NCI-H510A (cell line): ENCODE results near the gene MYL6B.

Experiments used
- DNase-seq: peaks from one replicate; lab custom pipeline; 2025; lab: John Stamatoyannopoulos, UW

MYL6B gene

GRCh38 chr12:56122637-56123036 is 29.8 kb upstream of the MYL6B start:
- peak; percentile 21 for DNase-seq

- no peak for DNase-seq
These were observed 28.3 kb upstream of the MYL6B start for GRCh38 chr12:56124133-56124532.

DNA sequence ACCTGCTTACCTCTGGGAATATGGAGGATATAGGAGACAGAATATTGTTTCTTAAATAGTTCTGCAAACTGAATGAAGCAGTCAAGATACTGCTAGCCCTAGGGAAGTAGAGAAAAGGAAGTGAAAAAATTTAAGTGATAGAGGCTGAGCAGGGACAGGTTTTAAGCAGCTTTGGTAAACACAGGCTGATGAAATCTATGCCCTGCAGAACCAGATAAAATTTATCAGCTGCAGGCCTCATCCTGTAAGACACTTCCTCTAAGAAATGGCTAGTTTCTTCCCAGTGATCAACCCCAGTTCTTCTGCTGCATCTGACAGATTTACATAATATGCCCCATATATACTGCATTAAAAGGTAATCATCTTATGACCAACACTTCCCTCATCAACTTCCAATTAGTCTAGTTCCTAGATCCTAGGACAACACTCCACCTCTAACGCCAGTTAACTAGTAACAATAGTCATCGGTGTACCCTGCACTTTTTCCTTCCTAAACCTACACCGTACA is 25.6 kb upstream of the MYL6B start:
- no peak for DNase-seq

GRCh38 chr12:56127485-56127887 is 24.9 kb upstream of the MYL6B start:
- DNase-seq, result no peak

DNA sequence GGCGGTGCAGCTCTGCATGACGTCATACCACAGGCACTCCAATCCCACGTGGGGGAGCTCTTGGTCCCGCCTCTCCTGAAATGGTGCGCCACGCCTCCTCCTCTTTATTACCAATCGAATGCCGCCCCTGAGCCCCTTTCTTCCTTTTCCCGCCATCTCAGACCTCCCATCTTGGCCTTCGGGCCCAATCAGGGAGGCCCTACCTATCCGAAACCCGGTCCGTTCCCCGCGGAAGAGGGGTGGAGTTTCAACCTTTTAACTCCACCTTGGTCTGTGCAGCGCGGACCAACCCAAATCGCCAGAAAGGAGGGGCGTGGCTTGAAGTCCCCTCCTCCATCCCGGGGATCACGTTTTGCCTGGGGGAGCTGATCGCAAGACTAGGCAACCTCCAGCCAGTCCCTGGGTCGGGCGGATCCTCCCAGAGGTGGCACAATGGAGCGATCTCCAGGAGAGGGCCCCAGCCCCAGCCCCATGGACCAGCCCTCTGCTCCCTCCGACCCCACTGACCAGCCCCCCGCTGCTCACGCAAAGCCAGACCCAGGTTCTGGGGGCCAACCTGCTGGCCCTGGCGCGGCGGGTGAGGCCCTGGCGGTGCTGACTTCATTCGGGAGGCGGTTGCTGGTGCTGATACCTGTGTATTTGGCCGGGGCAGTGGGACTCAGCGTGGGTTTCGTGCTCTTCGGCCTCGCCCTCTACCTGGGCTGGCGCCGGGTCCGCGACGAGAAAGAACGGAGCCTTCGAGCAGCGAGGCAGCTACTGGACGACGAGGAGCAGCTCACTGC is 24.3 kb upstream of the MYL6B start, which contains the start of gene ESYT1:
Gene ESYT1, plus strand, starts transcription at position 380 of the 782 bp plus-strand sequence. Its CDS starts 53 bp downstream, at position 433.
- peak; percentile 99 for DNase-seq

GRCh38 chr12:56128670-56129205 is 23.6 kb upstream of the MYL6B start:
- DNase-seq, result no peak

DNA sequence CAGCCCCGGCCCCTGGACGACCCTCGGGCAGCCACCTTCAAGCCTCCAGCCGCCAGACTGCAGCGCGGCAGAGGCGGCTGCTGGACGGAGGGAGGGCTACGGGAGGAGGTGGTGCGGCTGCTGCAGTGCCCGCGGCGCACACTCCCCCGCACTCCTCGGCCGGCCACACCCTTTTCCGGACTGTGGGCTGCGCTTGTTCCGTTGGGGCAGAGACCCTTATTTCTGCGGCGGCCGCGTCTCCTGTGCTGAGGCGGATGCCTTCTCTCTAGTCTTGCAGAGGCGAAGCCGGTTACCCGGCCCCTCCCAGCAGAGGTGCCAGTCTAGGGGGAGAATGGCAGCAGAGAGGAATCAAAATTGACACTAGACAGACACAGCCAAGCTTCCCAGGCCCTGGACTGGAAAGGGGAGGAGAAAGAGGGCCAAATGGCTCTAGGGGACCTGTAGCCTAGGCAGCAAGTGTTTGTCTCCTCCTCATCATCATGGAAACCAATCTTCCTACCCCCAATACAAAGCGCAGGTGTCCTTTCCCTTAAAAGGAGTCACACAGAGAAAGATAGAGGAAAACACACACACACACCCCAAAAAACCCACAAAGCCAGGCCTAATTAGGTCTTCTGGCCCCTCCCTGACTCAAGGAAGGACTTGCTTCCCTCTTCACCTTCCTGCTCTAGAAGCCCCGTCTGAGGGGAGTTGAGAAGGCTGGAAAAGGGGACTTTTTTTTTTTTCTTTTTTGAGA is 23.0 kb upstream of the MYL6B start:
- DNase-seq, result no peak

DNA sequence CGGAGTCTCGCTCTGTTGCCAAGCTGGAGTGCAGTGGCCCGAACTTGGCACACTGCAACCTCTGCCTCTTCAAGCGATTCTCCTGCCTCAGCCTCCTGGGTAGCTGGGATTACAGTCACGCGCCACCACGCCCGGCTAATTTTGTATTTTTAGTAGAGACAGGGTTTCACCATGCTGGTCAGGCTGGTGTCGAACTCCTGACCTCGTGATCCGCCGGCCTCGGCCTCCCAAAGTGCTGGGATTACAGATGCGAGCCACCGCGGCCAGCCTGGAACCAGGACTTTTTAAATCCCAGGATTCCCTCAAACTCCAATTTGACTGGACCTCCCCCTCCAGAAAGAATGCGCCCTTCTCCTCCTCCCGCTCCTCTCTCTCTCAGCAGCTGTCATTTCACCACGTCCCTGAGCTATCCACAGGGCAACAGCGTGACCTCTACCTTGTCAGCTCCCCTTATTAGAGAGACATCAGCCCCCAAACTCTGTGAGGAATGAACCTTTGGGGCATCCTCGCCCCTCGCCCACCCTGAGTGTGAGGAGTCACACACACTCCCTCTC is 22.4 kb upstream of the MYL6B start:
- no peak for DNase-seq

DNA sequence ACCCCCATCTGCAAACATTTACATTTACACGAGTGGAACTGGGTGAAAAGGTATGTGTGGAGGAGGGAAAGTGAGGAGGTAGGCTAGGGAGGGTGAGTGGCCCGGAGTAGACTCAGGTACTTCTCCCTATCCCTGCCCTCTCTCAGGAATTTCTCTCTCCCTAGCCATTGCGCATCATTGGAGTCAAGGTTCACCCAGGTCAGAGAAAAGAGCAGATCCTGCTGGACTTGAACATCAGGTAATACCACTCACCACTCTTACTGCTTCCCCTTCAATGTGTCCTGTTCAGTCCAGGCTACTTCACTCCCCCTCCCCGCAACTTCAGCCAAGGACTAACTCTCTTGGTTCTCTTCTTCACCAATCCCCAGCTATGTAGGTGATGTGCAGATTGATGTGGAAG is 21.5 kb upstream of the MYL6B start:
- DNase-seq, result no peak

GRCh38 chr12:56134897-56135296 is 17.5 kb upstream of the MYL6B start:
- DNase-seq, result no peak

GRCh38 chr12:56137853-56138571 is 14.4 kb upstream of the MYL6B start:
- DNase-seq, result no peak

- no peak for DNase-seq
These were observed 10.2 kb upstream of the MYL6B start for GRCh38 chr12:56141946-56142784.

GRCh38 chr12:56143217-56143616 is 9.2 kb upstream of the MYL6B start:
- DNase-seq, result no peak

DNA sequence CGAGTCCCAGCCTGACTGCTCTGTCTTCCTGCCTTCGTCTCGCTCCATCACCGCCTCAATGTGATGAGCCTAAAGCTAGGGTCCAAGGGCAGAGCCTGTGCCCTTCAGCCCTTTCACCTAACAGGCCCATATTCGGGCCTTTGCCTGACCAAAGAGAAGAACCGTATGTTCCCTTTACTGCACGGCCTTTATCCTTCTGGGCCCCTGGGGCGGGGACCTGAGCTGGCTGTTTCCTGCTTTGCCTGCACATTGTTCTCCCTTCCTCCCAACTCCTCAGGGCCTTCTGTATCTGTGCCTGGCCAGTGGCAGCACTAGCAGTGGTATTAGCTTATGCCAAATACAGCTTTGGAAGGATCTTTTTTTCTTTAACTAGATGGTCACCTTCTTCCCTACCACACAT is 8.5 kb upstream of the MYL6B start:
- no peak for DNase-seq

- DNase-seq, result no peak
These were observed 7.2 kb upstream of the MYL6B start for GRCh38 chr12:56145217-56145616.

DNA sequence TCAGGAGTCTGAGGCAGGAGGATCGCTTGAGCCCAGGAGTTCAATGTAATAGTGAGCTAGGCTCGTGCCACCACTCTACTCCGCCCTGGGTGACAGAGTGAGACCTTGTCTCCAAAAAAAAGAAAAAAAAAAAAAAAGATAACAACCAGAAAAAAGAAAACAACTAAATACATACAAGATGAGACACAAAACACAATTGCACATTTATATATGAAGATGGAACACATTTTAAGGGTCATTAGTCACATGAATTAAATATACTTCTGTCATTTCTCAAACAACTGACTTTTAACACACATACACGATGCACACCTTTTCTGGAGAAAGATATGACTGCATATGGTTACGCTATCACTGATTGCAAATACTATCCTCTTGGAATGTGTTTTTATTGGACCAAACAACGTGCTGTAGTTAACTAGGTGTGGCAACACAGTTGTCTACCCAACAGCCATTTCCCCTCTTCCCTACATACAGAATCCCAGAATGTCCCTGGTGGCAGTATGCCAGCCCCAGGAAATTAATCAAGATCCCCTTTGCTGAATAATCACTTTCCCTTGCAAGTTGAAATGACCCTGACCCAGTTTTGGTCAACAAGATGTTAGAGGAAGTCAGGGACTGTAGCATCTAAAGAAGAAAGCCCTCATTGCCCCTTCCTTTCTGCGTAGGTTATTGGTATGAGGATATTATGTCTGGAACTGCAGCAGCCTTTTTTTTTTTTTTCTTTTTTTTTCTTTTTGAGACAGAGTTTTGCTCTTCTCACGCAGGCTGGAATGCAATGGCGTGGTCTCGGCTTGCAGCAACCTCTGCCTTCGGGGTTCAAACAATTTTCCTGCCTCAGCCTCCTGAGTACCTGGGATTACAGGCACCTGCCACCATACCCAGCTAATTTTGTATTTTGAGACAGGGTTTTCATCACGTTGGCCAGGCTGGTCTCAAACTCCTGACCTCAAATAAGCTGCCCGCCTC is 5.6 kb upstream of the MYL6B start:
- DNase-seq, result no peak

- no peak for DNase-seq
These were observed 1.8 kb upstream of the MYL6B start for GRCh38 chr12:56150563-56150962.

DNA sequence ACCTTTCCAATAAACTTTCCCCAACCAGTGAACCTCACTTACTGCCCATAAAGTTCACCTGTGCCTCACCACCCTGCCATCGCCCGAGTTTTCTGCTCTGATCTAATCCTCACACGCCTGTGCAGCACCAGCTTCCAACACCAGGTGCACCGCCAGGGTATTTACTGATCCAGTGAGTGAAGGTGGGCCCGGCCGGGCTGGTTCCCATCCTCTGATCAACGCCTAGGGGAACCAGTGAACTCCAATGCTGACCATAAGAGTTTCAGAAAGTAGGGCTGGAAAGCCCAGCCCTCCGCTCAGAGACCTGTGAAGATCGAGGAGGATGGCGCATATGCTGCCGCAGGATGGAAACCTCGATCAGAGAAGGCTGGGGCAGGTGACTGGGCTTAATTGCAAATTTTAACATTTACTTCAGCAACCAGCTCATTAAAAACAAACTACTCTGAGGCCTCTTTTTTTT is 685 bp upstream of the MYL6B start:
- peak; percentile 65 for DNase-seq
